AG04450 (cell line): ENCODE measurements around the gene TTYH3. TPM values are rescaled to one million over a fixed set of nuclear protein-coding genes. Genes with fewer than 3 reads are reported as not detected.

ENCODE experiments used
- CTCF ChIA-PET: fragments of 300-600, 350-600 bp; formaldehyde crosslinking; extraction: SDS; loops from one replicate; lab custom pipeline; 2022; ENCODE audit warnings: antibody characterized with exemption, inconsistent platforms; lab: Charles Lee
- POLR2A ChIA-PET: fragments of 350-600 bp; formaldehyde crosslinking; extraction: SDS; loops from one replicate; lab custom pipeline; 2021; ENCODE audit warnings: antibody characterized with exemption, inconsistent platforms; lab: Yijun Ruan, JAX
- DNase-seq: peaks from one replicate; pipeline ENCODE4 v3.0.0-alpha.2; 2011; ENCODE audit warnings: low read depth, low spot score
- H3K27ac ChIP-seq: one replicate; pipeline ENCODE4 v1.5.1; 2012; ENCODE audit warnings: low read depth, low read length, control low read depth
- H3K27me3 ChIP-seq: one replicate; pipeline ENCODE4 v1.6.0; 2012; ENCODE audit warnings: low read length; ENCODE audit not compliant: control insufficient read depth, insufficient read depth
- H3K4me3 ChIP-seq: 2 replicates; pipeline ENCODE4 v1.5.1; 2011; ENCODE audit warnings: mild to moderate bottlenecking, low read depth, low read length, control low read depth
- H3K9me3 ChIP-seq: 2 replicates; pipeline ENCODE4 v1.5.1; 2012; ENCODE audit warnings: low read length; ENCODE audit not compliant: control insufficient read depth, insufficient read depth
- CTCF ChIP-seq: IDR thresholded peaks from 2 replicates; pipeline ENCODE4 v1.5.1; 2011; ENCODE audit warnings: low read depth, low read length, control low read depth, inconsistent platforms
- polyA plus RNA-seq: library from polyadenylated mRNA; depleted of rRNA; stranded (reverse); fragments of >200 nt; gene quantifications from 2 replicates; pipeline ENCODE4 v1.2.3, GENCODE V29; 2011

TTYH3 gene
- polyA plus RNA-seq, 1 experiment: 30.8 TPM

- H3K27me3 ChIP-seq: no peaks in the 10 kb centered on the region
- no peak overlapping the region for H3K4me3 ChIP-seq
- CTCF ChIA-PET: no interaction called here
- no peak overlapping the region for H3K27ac ChIP-seq
- no peak for DNase-seq
- no peaks in the 10 kb centered on the region; the same call in 1 of the 2 replicates for H3K9me3 ChIP-seq
- no peak for TF ChIP-seq CTCF
- POLR2A ChIA-PET: no interaction called here
Measured at GRCh38 chr7:2592375-2592865, 39.4 kb upstream of the TTYH3 start.

- Histone ChIP-seq H3K9me3 (no peaks in the 10 kb centered on the region; the same call in 1 of the 2 replicates), H3K4me3 (no peak overlapping the region), H3K27ac (no peak overlapping the region), H3K27me3 (no peaks in the 10 kb centered on the region)
- TF ChIP-seq CTCF: no peak
- ChIA-PET CTCF (no interaction called here), POLR2A (no interaction called here)
- DNase-seq: no peak
Measured at GRCh38 chr7:2593036-2593727, 38.6 kb upstream of the TTYH3 start.

- ChIA-PET POLR2A (no interaction called here), CTCF (no interaction called here)
- no peak overlapping the region for H3K27ac ChIP-seq
- DNase-seq: no peak
- no peaks in the 10 kb centered on the region; the same call in 1 of the 2 replicates for H3K9me3 ChIP-seq
- no peak for TF ChIP-seq CTCF
- no peaks in the 10 kb centered on the region for H3K27me3 ChIP-seq
- H3K4me3 ChIP-seq: no peak overlapping the region
Measured at GRCh38 chr7:2594599-2594998, 37.2 kb upstream of the TTYH3 start.

GRCh38 chr7:2595258-2595860 is 36.4 kb upstream of the TTYH3 start:
- Histone ChIP-seq H3K9me3 (no peaks in the 10 kb centered on the region; the same call in 1 of the 2 replicates), H3K27me3 (no peaks in the 10 kb centered on the region), H3K27ac (no peak overlapping the region), H3K4me3 (no peak overlapping the region)
- DNase-seq: no peak
- no peak for TF ChIP-seq CTCF
- ChIA-PET POLR2A (no interaction called here), CTCF (no interaction called here)
